HG03469 (cell line): Measurements from ENCODE around the gene PPID.
"Not testable (repeated sequence)": the region's sequence is repeated elsewhere in the genome, so short reads cannot be mapped to it uniquely, and the experiment has no call there.

Experiments
- ATAC-seq: cut with Tn5 transposase; IDR thresholded peaks from one replicate; pipeline ENCODE4 v1.9.1; 2021; ENCODE audit warnings: mild to moderate bottlenecking, moderate library complexity, moderate number of reproducible peaks; ENCODE audit not compliant: unreplicated experiment

PPID gene

GRCh38 chr4:158669310-158669709 is 53.9 kb downstream of the PPID start:
- ATAC-seq, result no peak

- ATAC-seq, result no peak
Observed at GRCh38 chr4:158667651-158668198, 55.5 kb downstream of the PPID start.

GRCh38 chr4:158666892-158667291 is 56.3 kb downstream of the PPID start:
- ATAC-seq, result no peak

GRCh38 chr4:158664806-158665205 is 58.4 kb downstream of the PPID start:
- ATAC-seq, result no peak

- not testable (repeated sequence) for ATAC-seq
Observed at GRCh38 chr4:158663707-158664625, 59.2 kb downstream of the PPID start.

GRCh38 chr4:158663255-158663654 is 59.9 kb downstream of the PPID start:
- not testable (repeated sequence) for ATAC-seq
